Measurements from ENCODE around the gene ALG1. TPM values are rescaled to one million over a fixed set of nuclear protein-coding genes. Genes with fewer than 3 reads are reported as not detected.
"Not testable (repeated sequence)": the region's sequence is repeated elsewhere in the genome, so short reads cannot be mapped to it uniquely, and the experiment has no call there.

The ALG1 gene
- polyA plus RNA-seq, 1 donor from 2014 or later, result 13.9 TPM

DNA sequence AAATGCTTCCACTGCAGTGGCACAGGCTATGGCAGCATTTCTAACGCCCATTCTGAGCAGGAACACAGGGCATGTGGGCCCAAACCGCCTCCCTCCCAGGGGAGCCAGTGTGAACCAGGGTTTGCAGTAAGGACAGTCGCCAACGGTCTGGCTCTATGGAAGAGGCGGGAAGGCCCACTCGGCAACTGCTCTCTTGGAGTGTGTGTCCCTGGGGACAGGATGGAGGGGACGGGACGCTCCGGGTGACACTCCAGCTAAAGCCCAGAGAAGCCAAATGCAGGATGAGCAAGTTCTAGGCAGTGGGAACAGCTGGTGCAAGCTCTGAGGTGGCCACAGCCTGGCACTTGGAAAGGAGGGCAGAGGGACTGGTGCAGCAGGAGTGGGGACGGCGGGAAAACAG is 22.1 kb downstream of the ALG1 start:
- not testable (repeated sequence) for H3K36me3 ChIP-seq (ENCODE audit: insufficient read depth, low read length); H3K9ac ChIP-seq (ENCODE audit: low read length); H2AFZ ChIP-seq (ENCODE audit: low read depth, low read length); H3K9me2 ChIP-seq (ENCODE audit: insufficient read depth, low read length); H3K79me2 ChIP-seq (replicated peaks; ENCODE audit: insufficient read depth, low read length); H3K27me3 ChIP-seq (ENCODE audit: insufficient read depth, low read depth, low read length); H3K4me3 ChIP-seq (ENCODE audit: low read length); H3K4me2 ChIP-seq (ENCODE audit: low read length); H3F3A ChIP-seq (ENCODE audit: insufficient read depth, low read length, poor library complexity, severe bottlenecking); H3K9me3 ChIP-seq (ENCODE audit: low read length); H3K27ac ChIP-seq (ENCODE audit: low read length); H4K20me1 ChIP-seq (ENCODE audit: insufficient read depth)

DNA sequence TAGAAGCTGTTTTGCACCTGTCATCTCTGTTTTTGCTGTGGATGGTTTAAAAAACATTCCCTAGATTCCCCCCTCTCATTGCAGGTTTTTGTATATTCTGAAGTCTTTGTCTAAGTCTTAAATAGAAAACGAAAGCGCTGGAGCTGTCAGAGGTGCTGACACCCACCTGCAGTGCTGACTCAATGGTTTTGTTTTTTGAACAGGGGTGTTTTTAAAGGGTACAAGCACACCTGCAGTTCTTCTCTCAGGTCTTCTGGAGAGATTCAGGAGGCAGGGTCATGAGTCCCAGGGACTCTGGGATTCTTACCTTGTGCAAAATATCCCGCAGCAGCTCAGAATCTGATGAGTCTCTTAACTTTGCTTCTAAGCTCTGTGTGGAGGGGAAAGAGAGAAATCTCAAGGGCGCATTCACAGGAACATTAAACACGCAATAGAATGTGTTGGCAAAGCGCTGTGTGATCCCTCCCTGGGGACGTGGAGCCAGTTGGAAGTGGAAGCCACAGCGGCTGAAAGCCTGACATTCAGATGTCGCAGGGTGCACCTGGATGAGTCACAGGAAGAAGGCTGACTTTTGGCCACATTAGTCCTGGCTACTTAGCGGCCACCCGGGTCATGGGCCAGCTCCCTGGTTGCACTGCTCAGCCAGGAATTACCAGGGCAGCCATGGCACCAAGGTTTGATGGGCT is 23.6 kb downstream of the ALG1 start:
- H3K27ac ChIP-seq (ENCODE audit: low read length), result peak overlapping the region; percentile 29
- H3K9ac ChIP-seq (ENCODE audit: low read length); H3F3A ChIP-seq (ENCODE audit: insufficient read depth, low read length, poor library complexity, severe bottlenecking); H3K9me2 ChIP-seq (ENCODE audit: insufficient read depth, low read length); H2AFZ ChIP-seq (ENCODE audit: low read depth, low read length); H3K4me3 ChIP-seq (ENCODE audit: low read length); H3K27me3 ChIP-seq (ENCODE audit: insufficient read depth, low read depth, low read length); H3K79me2 ChIP-seq (replicated peaks; ENCODE audit: insufficient read depth, low read length); H3K9me3 ChIP-seq (ENCODE audit: low read length); H3K36me3 ChIP-seq (ENCODE audit: insufficient read depth, low read length); H3K4me2 ChIP-seq (ENCODE audit: low read length); H4K20me1 ChIP-seq (ENCODE audit: insufficient read depth): not testable (repeated sequence)
- TF ChIP-seq POLR2AphosphoS5 (IDR thresholded peaks at IDR 0.05), result peak; percentile 20

DNA sequence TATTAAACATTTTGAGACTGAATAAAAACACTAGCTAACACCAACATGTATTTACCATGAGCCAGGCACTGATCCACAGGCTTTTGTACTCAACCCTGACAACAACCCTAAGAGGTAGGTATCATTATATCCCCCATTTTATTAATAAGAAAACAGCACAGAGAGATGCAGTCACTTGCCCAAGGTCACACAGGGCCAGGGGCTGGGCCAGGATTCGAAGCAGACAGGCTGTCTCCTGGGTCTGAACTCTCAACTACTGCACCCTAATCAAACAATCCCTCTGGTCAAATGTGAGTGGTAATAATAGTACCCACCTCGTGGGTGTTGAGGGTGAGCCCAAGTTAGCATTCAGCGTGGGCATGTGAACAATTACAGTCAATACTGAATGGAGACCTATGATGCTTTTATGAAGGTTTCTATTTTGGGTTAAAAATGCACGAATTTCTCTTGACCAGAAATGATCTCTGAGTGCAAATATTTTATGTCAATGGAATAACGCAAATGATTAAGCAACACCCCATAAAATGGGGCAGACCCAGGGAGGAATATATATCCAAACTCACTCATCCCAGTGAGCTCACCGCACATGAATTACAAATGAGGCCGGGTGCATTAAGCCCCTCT is 24.9 kb downstream of the ALG1 start:
- H3K27ac ChIP-seq (ENCODE audit: low read length), result peak overlapping the region; percentile 56
- H3F3A ChIP-seq (ENCODE audit: insufficient read depth, low read length, poor library complexity, severe bottlenecking); H3K9me2 ChIP-seq (ENCODE audit: insufficient read depth, low read length); H3K79me2 ChIP-seq (replicated peaks; ENCODE audit: insufficient read depth, low read length); H3K4me2 ChIP-seq (ENCODE audit: low read length); H3K9me3 ChIP-seq (ENCODE audit: low read length); H4K20me1 ChIP-seq (ENCODE audit: insufficient read depth); H2AFZ ChIP-seq (ENCODE audit: low read depth, low read length); H3K27me3 ChIP-seq (ENCODE audit: insufficient read depth, low read depth, low read length); H3K36me3 ChIP-seq (ENCODE audit: insufficient read depth, low read length): not testable (repeated sequence)
- H3K4me3 ChIP-seq (ENCODE audit: low read length), result peak overlapping the region; percentile 68
- H3K9ac ChIP-seq (ENCODE audit: low read length), result peak overlapping the region; percentile 26

DNA sequence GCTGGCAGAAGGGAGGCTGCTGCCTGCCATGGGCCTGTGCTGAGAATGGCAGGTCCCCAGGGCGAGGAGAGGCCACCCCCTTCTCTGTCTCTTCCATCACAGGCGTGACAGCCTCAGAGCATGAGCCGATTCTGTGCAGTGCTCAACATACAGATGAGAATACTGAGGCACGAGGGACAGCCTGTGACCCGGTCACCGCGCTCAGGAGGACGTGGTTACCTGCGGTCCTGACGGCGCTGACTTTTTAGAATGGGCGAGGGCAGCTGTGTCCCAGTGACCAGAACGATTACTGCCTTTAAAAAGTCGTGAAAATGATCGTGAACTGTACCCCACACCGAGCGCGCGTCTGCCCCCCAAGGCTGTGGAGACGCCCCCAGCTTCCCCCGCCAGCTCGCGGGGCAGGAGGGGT is 25.4 kb downstream of the ALG1 start:
- H4K20me1 ChIP-seq (ENCODE audit: insufficient read depth); H3F3A ChIP-seq (ENCODE audit: insufficient read depth, low read length, poor library complexity, severe bottlenecking); H3K36me3 ChIP-seq (ENCODE audit: insufficient read depth, low read length); H3K9me3 ChIP-seq (ENCODE audit: low read length); H3K9me2 ChIP-seq (ENCODE audit: insufficient read depth, low read length); H3K4me2 ChIP-seq (ENCODE audit: low read length); H3K79me2 ChIP-seq (replicated peaks; ENCODE audit: insufficient read depth, low read length); H2AFZ ChIP-seq (ENCODE audit: low read depth, low read length); H3K27me3 ChIP-seq (ENCODE audit: insufficient read depth, low read depth, low read length): not testable (repeated sequence)
- peak; percentile 53 for TF ChIP-seq POLR2AphosphoS5 (IDR thresholded peaks at IDR 0.05)
- H3K9ac ChIP-seq (ENCODE audit: low read length), result peak overlapping the region; percentile 60
- H3K27ac ChIP-seq (ENCODE audit: low read length), result peak overlapping the region; percentile 68
- H3K4me3 ChIP-seq (ENCODE audit: low read length), result peak overlapping the region; percentile 68

DNA sequence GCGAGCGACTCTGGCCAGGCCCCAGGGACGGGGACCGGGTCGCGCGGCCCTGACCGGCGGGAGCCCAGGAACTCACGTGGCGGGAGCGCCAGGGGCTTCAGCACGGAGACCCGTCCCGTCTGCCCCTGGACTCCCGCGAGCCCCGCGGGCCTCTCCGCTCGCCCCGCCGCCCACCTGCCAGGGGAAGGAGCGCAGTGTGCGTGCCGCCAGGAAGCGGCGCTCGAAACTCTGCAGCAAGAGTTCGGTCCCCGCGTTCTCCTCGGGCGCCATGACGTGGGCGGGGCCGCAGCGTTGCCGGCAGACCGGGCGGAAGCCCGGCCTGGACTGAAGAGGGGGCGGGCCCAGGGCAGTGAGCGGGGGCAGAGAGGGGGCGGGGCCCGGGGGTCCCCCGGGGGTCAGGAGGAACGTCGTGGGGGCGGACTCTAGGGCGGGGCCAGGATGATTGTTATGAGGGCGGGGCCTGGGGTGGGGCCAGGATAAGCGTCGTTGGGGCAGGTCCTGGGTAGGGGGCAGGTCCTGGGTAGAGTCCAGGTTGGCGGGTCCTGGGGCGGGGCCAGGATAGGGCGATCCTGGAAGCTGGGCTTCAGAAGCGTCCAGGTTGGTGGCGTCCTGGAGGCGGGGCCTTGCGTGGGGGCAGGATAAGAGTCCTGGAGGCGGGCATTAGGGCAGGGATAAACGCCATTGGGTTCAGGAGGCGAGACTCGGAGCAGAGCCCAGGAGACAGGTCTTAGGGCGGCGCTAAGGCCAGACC is 26.0 kb downstream of the ALG1 start, which contains the start of gene EEF2KMT:
Gene EEF2KMT, minus strand, starts transcription at position 326 of the 751 bp plus-strand sequence. Its CDS starts 56 bp downstream, at position 270.
- H3K4me2 ChIP-seq (ENCODE audit: low read length); H3K36me3 ChIP-seq (ENCODE audit: insufficient read depth, low read length); H3K9me3 ChIP-seq (ENCODE audit: low read length); H3F3A ChIP-seq (ENCODE audit: insufficient read depth, low read length, poor library complexity, severe bottlenecking); H4K20me1 ChIP-seq (ENCODE audit: insufficient read depth); H3K9me2 ChIP-seq (ENCODE audit: insufficient read depth, low read length); H3K79me2 ChIP-seq (replicated peaks; ENCODE audit: insufficient read depth, low read length); H3K27me3 ChIP-seq (ENCODE audit: insufficient read depth, low read depth, low read length): not testable (repeated sequence)
- Histone ChIP-seq H3K9ac (ENCODE audit: low read length) (peak within 1 kb of the TSS; percentile 60), H2AFZ (ENCODE audit: low read depth, low read length) (peak within 1 kb of the TSS; percentile 40), H3K4me3 (ENCODE audit: low read length) (peak within 1 kb of the TSS; percentile 68), H3K27ac (ENCODE audit: low read length) (peak within 1 kb of the TSS; percentile 68)

All from neural cell (in vitro differentiated cells).